LNCaP clone FGC (cell line): ENCODE results near the gene RBM25.
"Not testable (repeated sequence)": the region's sequence is repeated elsewhere in the genome, so short reads cannot be mapped to it uniquely, and the experiment has no call there.

ENCODE experiments used
- DNase-seq: peaks from one replicate; pipeline ENCODE4 v3.0.0-alpha.2; 2011; ENCODE audit warnings: low read depth
- H3K4me3 ChIP-seq: 2 replicates; pipeline ENCODE4 v1.5.1; 2011; ENCODE audit warnings: mild to moderate bottlenecking, low read depth, low read length, control low read depth
- CTCF ChIP-seq: IDR thresholded peaks from 2 replicates; pipeline ENCODE4 v1.5.1; 2012; ENCODE audit warnings: mild to moderate bottlenecking; ENCODE audit not compliant: control insufficient read depth, insufficient read depth; ENCODE audit errors: extremely low read depth

The RBM25 gene

GRCh38 chr14:73168691-73169090, 110.4 kb downstream of the RBM25 start:
- H3K4me3 ChIP-seq = no peak overlapping the region
- no peak for TF ChIP-seq CTCF
- no peak for DNase-seq

- DNase-seq, H3K4me3 ChIP-seq: not testable (repeated sequence)
Measured at GRCh38 chr14:73169855-73170254, 111.5 kb downstream of the RBM25 start.

GRCh38 chr14:73170686-73171085, 112.4 kb downstream of the RBM25 start:
- no peak for DNase-seq
- TF ChIP-seq CTCF = no peak
- no peak overlapping the region for H3K4me3 ChIP-seq

- TF ChIP-seq CTCF = no peak
- no peak for DNase-seq
- H3K4me3 ChIP-seq = no peak overlapping the region
Measured at GRCh38 chr14:73172500-73172899, 114.2 kb downstream of the RBM25 start.

GRCh38 chr14:73173092-73173735, 114.9 kb downstream of the RBM25 start:
- peak; percentile 49 for TF ChIP-seq CTCF
- H3K4me3 ChIP-seq = no peak overlapping the region
- peak; percentile 41 for DNase-seq
